ENCODE measurements around the gene ZSWIM7.

GRCh38 chr17:16003841-16004240 lies 4.3 kb upstream of the ZSWIM7 start:
- no peak for TF ChIP-seq CTCF (IDR thresholded peaks at IDR 0.05; ENCODE audit: borderline replicate concordance, extremely low read depth, low read length, poor library complexity, severe bottlenecking)
- TF ChIP-seq EZH2 (IDR thresholded peaks at IDR 0.05; ENCODE audit: borderline replicate concordance, low read depth, low read length, severe bottlenecking) = no peak
